GM18520 (cell line): Measurements from ENCODE around the gene SYNDIG1.

Experiments
- ATAC-seq: cut with Tn5 transposase; IDR thresholded peaks from one replicate; pipeline ENCODE4 v1.9.1; 2021; ENCODE audit not compliant: unreplicated experiment

The SYNDIG1 gene

DNA sequence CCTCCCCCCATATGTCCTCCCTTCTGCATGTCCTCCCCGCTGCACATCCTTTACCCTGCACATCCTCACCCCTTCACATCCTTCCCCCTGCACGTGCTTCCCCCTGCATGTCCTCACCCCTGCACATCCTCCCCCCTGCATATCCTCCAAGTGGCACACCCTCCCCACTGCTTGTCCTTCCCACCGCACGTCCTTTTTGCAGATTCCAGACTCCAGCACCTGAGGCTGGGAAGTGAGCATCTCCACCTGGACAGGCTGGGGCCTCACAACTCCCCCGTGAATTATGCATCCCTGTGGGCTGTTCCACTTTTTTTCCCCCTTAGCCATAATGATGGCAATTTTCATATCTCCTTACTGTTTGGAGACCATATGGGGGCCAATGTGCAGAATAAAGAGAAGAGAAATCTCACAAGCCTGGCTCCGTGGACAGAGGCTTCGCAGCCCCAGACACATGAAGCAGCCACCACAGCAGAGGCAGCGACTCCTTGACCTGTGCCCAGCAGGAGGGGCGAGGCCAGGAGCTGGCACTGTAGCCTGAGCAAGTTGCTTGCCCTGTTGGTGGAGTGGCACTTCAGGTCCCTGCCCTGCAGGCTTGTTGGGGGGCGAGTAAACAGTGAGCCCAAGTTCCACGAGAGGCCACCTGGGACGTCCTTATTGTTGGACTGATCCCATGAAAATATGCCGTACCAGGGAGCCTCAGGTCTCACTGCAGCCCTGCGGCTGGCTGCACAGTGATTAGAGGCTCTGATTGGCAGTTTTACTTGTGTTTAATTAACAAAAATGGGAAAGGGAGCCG lies 113.1 kb downstream of the SYNDIG1 start:
- ATAC-seq: no peak

DNA sequence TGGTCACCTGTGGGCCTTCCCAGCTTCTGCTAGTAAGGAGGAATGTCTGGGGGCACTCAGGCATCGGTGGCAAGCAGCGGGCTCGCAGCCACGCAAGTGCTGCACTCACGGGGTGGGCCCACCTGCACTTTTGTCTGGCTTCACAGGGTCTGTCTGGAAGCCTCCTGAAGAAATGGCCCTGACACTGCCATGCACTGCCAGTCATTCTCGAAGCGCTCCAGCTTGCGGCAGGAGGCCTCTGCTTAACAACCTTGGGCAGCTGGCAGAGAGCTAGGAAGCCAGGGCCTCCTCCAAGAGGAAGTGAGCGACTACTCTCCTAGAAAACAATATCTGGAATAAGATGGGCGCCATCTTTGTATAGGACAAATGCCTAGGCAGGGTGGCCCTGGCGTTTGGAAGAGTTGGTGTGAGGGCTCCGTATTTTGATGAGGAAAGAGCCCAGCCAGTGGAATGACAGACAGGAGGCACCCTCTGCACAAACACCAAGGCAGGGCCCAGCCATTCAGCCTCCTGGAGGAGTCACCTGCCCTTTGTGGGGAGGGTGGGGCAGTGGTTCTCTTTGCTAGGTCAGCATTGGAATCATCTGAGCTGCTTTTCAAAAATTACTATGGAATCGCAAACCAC lies 113.9 kb downstream of the SYNDIG1 start:
- ATAC-seq: no peak

DNA sequence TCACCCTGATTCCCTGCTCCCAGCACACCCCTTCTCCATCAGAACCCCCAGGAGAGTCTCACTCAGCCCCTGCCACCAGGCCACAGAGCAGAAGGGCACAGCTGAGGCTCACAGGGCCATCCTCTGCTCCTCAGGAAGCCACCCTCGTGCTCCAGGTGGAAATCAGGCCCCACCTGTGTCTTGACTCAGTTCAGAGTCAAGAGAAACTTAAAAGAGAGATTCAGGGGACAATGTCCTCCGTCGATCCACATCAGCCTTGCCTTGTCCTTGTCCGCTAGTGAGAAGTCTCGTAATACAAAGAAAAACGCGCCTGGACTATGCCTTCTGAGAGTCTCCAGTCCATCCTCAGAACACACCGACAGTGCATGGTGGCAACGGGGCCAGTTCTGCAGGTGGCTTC lies 114.6 kb downstream of the SYNDIG1 start:
- ATAC-seq: no peak

DNA sequence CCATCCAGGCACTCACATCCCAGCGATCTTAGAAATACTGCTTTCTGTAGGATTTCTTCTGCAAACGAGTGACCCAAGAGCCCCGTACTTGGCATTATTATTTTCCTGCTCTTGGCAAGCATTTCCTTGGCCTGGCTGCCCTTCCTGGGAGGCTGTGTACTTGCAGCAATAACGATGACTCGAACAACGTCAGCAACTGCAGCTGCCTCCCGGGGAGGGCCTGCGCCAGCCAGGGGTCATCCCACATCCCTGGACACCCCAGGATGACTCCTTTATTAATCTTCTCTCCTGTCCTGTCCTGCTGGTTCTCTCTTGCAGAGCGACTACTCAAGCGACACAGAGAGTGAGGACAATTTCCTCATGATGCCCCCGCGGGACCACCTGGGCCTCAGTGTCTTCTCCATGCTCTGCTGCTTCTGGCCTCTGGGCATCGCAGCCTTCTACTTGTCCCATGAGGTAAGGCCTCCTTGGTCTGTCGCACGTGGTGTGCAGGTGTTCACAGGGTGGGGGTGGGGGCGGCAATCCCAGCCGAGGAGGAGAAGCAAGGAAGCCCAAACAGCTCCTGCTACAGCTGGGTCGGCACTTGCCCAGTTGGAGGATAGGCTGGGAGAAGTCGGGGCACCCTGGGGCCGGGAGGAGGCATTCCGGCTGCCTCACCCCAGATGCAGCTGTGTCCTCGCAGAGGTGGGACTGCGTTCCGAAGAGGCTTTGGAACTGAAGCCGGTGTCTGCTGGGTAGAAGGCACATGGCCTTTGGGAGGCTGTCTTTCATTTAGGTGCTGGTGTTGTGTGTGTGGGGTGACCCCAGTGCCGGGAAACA lies 115.3 kb downstream of the SYNDIG1 start:
- no peak for ATAC-seq

DNA sequence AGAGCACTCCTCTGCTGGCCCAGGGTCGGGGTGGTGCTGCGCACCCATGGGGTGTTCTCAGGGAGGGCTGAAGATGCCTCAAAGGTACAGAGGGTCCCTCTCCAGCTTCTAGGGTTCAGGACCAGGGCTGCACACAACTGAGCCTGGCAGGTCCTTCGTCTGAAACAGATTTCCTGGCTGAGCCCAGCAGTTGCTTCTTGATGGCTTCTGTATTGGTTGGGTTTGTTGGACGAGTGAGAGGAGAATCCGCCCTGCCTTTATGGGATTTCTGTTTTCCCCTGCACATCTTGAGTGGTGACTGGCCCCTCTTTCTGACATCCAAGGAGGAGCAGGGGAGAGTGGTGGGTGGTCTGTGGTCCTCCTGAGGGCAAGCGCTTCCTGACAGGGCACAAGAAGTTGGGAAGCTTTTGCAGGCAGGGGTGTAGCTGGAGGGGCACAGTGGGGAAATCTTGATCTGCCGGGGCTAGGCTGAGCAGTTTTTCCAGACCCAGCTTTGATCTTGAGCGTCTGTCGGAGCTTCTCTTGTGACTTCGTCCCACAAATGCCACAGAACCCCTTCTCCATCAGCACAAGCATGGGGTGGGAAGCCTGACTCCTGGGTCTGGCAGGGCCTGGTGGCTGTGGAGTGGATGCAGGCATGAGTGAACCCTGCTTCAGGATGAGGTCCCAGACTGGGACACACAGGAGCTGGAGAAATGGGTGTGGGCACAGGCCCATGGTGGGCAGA lies 116.5 kb downstream of the SYNDIG1 start:
- ATAC-seq: no peak

DNA sequence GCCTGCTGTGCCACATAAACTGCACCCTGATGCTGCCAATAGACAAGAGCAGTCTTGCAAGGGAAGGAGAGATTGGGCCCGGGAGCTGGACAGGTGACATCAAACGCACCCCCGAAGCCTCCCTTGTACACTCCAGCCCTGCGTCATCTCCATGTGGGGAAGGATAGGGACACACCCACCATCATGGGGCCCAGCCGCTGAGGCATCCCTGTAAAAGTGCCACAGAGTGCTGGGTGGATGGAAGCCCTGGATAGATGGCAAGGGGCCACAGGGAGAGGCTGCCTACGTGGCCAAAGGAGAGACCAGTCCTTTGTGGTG lies 117.1 kb downstream of the SYNDIG1 start:
- no peak for ATAC-seq

DNA sequence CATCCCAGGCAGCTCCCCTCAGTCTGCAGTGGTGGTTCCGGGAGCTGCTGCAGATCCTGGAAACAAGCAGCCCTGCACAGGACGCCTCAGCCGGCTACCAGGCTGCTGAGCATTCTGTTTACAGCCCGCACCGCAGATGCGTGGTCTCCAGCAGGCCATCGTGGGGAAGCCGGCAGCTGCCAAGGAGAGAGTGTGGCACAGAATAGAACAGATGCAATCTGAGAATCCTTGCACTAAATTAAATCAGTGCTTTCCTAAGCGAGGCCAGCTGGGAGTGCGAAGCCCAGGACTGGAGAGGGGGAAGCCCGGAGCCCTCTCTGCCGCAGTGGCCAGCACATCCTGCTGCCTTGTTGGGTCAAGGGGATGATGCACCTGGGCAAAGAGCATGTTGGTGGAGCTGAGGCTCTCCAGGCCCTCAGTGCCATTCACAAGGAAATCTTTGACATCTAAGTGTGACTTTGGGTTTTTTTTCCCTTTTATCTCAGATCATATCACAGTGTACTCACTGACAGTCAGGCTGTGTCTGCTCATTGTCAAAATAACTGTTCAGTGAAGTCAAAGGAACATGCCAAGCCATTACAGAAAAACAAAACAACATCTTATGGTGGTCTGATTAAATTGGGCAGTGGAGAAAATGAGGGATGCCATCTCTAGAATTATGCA lies 118.1 kb downstream of the SYNDIG1 start:
- ATAC-seq: no peak

DNA sequence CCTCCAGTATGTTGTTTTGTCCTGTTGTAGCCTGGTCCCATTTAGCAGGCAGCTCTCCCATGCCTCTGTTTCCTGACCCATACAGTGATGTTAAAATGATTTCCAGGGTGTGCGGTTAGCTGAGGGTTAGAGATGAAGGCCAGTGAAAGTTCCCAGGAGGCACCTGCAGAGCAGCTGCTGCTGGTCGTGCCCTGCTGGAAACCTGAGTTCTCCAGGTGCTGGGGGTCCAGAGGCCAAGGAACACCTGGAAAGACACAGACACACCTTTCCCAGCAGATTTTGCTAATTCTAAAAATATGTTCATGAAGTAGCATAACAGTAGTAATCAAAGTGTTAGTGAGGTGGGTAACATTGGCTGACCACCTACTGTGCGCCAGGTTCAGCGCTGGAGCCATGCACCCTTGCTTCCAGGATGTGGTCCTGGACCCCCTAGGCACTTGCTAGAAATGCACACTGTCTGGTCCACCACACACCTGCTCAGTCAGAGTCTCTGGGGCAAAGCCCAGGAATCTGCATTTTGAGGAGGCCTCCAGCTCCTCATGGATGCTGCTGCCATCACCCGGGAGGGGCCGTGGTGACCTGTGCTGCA lies 118.7 kb downstream of the SYNDIG1 start:
- ATAC-seq: no peak

DNA sequence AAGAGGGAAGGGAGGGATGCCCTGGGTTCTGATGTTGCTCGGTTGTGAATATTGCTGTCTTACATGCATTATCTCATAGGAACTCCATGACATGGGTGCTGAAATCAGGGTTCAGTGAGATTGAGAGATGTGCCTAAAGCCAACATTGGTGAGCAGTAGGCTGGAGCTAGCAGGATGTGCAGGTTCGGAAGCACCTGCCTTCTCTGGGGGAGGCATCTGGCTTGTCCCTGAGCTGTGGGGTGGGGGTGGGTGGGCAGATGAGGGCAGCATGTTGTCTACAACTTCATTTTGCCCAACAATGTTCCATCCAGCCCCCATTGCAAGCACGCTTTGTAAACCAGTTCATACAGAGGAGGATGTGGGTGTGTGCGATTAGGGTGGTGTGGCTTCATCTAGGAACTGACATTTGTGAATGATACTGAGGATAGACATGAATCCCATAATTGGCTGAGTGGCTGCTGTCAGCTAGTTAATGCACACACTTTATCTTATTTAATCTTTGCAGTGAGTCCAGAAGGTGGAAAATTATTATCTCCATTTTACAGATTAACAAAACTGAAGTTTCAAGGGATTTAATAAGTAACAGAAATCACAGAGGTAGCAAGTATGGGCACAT lies 119.4 kb downstream of the SYNDIG1 start:
- ATAC-seq: no peak

DNA sequence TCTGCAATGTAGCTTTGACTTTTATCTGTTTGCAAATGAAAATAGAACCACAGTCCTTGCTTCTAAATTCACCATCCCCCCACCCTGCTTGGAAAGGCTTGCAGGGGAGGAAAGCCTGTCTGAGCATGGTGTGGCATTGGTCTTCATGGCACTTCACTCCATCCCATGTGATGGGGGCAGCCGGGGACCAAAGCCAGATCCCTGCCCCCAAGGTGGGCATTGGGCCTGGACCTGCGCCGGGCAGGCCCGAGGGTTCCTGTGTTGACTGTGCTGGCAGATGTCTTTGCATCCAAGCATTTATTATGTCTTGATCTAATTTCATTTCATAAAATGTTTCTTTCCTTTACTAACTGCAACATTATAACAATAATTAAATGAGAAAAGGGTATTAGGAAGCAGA lies 120.0 kb downstream of the SYNDIG1 start:
- ATAC-seq: no peak

DNA sequence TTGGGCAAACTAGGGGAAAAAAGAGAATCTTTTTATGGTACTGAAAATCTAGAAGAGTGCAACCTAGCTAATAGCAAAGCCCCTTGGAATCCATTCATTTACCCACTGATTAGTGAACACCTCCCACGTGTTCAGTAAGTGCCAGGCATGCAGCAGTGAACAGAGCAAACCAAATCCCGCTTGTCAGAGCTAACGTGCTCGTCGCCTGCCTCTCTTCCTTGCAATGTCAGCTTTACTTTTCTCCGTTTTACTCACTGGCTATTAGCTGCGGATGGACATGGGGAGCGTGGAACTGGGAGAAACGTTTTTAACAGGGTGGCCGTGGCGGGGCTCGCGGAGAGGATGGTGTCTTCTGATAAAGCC lies 120.4 kb downstream of the SYNDIG1 start:
- no peak for ATAC-seq

DNA sequence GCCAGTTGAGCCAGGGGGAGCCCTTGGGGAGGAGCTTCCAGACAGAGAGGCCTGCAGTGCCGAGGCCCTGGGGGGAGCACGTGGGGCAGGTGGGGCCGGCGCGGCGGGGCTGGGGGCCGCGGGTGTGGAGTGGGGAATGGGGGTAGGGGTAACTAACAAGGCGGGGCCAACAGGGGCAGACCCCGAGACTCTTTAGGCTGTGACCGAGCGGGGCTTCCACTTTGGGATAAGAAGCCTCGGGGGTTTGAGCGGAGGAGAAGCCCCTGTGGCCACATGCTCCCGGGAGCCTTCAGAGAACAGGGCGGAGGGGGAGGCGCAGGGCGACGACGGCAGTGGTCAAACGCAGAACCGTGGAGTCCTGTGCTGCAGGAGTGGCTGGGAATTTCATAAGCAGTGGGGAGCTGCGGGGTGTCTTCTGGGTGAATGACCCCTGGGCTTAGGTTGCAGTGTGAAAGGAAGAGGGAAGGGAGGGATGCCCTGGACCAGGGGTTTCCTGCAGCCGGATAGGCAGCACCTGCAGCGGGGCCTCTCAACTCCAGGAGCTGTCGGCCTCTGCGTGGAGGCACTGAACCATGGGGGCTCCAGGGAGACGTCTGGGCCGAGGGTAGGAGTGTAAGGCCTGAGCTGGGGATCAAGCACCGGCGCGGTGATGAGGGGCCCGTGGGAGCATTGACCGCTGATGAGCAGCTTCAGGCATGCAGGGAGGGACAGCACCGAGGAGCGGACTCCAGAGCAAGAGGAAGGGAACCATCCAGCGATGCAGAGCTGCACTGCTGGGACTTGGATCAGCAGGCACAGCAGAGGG lies 121.0 kb downstream of the SYNDIG1 start:
- ATAC-seq: no peak

DNA sequence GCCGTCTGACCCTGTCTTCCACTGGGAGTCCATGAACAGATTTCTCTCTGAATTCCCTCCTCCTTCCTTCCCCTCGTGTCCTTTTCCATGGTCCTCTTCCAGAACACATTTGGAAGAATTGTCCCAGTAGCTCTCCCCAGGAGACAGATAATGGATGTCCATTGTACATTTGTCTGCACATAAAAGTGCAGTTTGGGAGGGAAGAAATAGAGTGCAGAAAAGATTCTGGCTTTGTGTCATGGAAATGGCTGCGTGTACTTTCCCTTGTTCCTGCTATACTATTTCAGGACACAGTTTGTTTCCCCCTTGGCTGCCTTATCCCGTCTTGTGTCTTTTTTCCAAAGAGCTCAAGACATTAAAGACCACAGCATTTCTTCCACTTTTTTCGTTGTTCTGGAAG lies 127.6 kb downstream of the SYNDIG1 start:
- no peak for ATAC-seq

DNA sequence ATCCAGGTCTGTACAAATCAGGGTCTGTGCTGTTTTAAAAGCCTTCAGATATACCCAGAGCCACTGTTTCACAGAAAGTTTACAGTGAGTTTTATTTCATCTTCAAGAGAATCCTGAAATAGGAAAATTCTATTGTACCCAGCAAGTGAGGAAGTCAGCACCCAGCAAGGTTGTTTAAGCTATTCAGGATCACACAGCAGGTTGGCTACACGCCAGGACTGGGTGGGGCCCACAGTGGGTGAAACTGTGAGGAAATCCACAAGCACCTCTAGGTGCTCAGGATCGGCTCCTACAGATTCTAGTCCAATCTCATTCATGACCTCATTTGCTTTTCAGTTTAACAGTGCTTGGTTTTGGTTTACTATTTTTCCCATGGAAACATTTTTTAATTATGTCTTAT lies 128.9 kb downstream of the SYNDIG1 start:
- no peak for ATAC-seq

DNA sequence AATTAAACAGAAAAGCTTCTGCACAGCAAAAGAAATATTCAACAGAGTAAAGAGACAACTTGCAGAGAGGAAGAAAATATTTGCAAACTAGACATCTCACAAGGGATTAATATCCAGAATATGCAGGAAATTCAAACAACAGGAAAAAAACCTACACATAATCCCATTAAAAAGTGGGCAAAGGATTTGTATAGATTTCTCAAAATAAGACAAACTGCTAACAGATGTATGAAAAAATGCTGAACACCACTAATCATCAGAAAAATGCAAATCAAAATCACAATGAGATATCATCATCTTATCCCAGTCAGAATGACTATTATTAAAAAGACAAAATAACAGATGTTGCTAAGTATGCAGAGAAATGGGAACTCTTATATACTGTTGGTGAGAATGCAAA lies 129.6 kb downstream of the SYNDIG1 start:
- no peak for ATAC-seq

DNA sequence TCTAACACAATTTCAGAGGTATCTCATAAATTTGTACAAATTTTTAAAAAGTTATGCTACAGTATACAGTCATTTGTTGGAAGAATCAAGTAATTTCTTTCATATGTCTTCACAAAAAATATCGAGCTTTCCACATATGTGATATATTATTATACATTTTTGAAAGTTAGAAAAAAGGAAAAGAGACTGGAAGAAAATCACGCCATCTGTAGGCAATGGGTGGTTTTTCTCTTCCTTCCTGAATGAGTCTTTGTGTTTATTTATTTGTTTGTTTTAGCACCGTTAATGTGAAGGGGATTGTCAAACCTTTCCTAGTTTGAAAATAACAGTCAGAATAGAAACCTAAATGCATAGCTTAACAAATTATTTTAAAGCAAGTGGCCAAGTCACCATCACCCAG lies 130.6 kb downstream of the SYNDIG1 start:
- ATAC-seq: no peak

DNA sequence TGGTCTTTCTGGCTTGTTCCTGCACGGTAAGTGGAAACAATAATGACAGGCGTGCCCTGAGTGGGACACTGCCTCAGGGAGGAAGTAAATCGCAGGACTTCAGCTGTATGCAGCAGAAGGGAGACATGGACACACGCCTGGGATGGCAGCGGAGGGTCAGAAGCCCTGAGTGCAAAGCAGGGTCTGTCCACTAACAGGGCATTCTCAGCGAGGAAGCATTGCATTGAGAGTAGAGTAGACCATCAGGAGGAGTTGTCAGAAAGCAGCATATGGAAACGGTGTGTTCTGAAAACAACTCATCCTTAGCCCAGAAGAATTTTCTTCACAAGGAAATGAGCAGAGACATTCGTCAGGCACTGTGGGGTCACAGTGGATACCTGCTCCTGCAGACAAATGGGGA lies 134.0 kb downstream of the SYNDIG1 start:
- no peak for ATAC-seq

DNA sequence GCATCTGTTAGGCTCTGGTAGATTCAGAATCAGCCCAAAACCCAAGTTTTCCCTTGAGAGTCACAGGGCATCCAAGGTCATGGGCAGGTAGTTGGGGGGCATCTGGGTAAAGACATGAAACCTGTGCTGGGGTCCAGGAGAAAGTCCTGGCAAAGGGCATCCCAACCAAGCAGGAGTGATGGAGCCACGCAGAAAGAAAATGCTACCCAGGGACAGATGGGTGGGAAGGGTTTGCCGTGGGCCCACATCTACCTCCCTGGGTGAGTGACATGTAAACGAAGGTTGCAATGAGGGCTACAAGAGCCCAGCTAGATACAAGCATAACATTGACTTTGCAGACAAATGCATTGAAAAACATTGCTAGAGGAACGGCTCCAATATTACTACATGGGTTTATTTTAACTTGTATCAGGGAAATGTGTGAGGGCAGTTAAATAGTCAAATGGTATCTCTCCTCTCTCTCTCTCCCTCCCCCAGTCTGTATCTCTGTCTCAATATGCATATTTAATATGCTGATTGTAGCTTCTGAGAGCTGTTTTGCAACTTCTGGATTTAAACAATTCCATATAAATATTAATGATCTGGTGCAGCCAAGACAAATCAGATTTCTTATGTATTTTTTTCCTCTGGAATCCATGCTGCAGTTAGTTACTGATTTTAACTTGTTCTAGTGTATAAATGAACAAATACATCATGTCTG lies 135.7 kb downstream of the SYNDIG1 start:
- ATAC-seq: no peak

DNA sequence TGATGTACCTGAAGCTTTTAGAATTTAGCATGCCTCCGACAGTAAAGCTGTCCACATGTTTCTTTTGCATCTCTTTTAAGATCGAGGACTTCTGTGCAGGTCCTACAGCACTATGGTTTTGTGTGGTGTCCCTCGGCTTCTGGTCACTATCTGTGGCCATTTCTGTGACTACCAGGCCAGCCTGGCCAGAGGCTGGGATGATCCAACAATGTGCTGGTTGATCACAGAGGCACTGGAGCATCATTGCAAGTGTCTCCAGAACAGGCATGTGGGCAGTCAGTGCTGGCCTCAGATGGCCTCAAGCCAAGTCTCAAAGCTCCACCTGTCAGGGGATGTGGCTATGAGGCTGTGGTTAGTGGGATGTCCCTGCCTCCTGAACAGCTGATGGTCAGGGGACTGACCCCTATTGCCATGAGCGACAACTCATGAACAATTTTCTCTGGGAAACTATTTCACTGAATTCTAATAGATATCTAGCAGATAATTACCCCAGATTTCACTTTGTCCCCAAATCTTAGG lies 136.6 kb downstream of the SYNDIG1 start:
- no peak for ATAC-seq
